ENCODE data around the gene DENR. TPM values are rescaled to one million over a fixed set of nuclear protein-coding genes. Genes with fewer than 3 reads are reported as not detected.

DENR gene
- total and polyA plus RNA-seq, 2 of the 13 experiments (the other 11 are each of a cell fraction or from before 2014, with no cell fraction given): 30.0 to 59.1 TPM

- TF ChIP-seq ATF3 (CRISPR knock-in tag; IDR thresholded peaks at IDR 0.05) (no peak), ATF7-NPFF (CRISPR knock-in tag; IDR thresholded peaks at IDR 0.05; ENCODE audit: low read depth) (peak; percentile 84), ARID3A (IDR thresholded peaks at IDR 0.05; ENCODE audit: low read depth, low read length) (no peak; the same call in 1 of the 2 replicates), TBX3 (IDR thresholded peaks at IDR 0.05; ENCODE audit: borderline replicate concordance) (peak; percentile 15; the same call in 1 of the 2 replicates), PAXIP1 (CRISPR knock-in tag; conservative IDR thresholded peaks at IDR 0.05) (peak; percentile 56), BRF2 (CRISPR knock-in tag; IDR thresholded peaks at IDR 0.05) (0 out of 2 replicates have a peak, but pooled peaks have one; percentile 44), POLR2G (IDR thresholded peaks at IDR 0.05; ENCODE audit: low read depth, low read length) (peak; percentile 96), ZFP62 (CRISPR knock-in tag; IDR thresholded peaks at IDR 0.05) (no peak), ZNF292 (CRISPR knock-in tag; IDR thresholded peaks at IDR 0.05; ENCODE audit: borderline replicate concordance, low read depth) (peak; percentile 27; the same call in 1 of the 2 replicates), ZNF513 (CRISPR knock-in tag; conservative IDR thresholded peaks at IDR 0.05) (no peak), TP53 (CRISPR knock-in tag; conservative IDR thresholded peaks at IDR 0.05) (0 out of 2 replicates have a peak, but pooled peaks have one; percentile 86), FIP1L1 (IDR thresholded peaks at IDR 0.05; ENCODE audit: borderline replicate concordance, insufficient read depth, low read depth, low read length) (no peak), SOX6 (IDR thresholded peaks at IDR 0.05) (no peak), SOX6 (CRISPR knock-in tag; IDR thresholded peaks at IDR 0.05) (peak; percentile 74), SRSF4 (IDR thresholded peaks at IDR 0.05; ENCODE audit: low read depth, low read length, poor library complexity, severe bottlenecking) (no peak), THAP11 (CRISPR knock-in tag; IDR thresholded peaks at IDR 0.05) (peak; percentile 91), TERF1 (CRISPR knock-in tag; IDR thresholded peaks at IDR 0.05) (no peak), ZNF598 (CRISPR knock-in tag; IDR thresholded peaks at IDR 0.05; ENCODE audit: borderline replicate concordance) (no peak; the same call in 1 of the 2 replicates)
These were observed at the start of gene DENR (continued) for GRCh38 chr12:122752464-122753318.
